HG03196 (cell line): ENCODE measurements around the gene PROX1.

Experiments
- ATAC-seq: cut with Tn5 transposase; IDR thresholded peaks from one replicate; pipeline ENCODE4 v1.9.1; 2021; ENCODE audit not compliant: unreplicated experiment

PROX1 gene

DNA sequence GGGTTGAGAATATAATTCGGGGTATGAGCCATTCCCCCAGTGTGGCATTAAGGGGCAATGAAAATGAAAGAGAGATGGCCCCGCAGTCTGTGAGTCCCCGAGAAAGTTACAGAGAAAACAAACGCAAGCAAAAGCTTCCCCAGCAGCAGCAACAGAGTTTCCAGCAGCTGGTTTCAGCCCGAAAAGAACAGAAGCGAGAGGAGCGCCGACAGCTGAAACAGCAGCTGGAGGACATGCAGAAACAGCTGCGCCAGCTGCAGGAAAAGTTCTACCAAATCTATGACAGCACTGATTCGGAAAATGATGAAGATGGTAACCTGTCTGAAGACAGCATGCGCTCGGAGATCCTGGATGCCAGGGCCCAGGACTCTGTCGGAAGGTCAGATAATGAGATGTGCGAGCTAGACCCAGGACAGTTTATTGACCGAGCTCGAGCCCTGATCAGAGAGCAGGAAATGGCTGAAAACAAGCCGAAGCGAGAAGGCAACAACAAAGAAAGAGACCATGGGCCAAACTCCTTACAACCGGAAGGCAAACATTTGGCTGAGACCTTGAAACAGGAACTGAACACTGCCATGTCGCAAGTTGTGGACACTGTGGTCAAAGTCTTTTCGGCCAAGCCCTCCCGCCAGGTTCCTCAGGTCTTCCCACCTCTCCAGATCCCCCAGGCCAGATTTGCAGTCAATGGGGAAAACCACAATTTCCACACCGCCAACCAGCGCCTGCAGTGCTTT is 9.4 kb downstream of the PROX1 start:
- no peak for ATAC-seq

GRCh38 chr1:213997772-213998107 is 10.0 kb downstream of the PROX1 start:
- ATAC-seq, result no peak

DNA sequence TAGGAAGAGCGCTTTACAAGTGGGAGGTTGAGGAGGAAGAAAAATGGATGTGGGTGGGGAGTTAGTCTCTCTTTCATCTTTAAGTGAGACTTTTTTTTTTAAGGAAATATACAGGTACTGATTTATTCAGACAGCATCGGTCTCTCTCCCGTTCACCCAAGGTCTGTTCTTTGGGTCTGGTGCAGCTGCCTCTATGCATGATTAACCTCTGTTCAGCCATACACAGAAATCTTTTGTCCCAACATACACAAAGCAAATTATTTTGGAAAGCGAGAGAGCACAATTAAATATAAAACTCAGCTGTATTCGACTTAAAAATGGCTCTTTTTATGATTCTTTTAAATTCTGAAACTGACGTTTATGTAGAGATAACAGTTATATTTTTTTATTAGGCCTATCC is 11.0 kb downstream of the PROX1 start:
- no peak for ATAC-seq

DNA sequence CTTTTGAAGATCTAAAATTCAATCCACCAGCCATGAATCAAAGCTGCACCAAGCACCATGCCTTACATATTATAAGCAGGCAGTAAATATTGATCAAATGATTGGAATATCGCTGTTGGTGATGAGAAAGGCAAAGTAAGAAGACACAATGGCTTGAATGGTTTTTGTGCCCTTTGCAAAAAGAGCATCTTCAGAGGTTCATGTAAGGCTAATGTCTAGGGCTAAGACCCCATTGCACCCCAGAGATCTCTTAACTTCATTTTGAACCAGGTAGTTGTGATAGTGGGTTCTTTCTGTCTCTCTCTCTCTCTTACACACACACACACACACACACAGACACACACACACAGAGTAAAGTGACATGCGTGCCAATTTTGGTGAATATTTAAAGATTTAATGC is 12.0 kb downstream of the PROX1 start:
- no peak for ATAC-seq

DNA sequence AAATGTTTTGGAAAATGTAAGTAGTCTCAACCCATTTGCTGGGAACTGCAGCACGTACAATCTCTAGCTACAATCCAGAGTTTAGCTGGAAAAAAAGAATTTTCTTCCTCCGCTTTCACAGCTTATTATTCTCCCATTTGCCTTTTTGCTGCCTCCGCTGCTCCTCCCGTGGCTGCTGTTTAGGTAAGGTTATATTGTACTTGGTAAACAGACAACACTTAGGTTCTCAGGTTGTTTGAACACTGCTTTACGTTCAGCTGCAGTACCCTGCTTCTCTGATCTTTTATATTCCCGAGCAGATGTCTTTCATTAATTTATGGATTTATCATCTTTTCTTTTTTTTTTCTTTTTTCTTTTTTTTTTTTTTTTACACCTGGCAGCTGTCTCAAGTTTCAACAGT is 14.3 kb downstream of the PROX1 start:
- no peak for ATAC-seq

GRCh38 chr1:214002472-214002871 is 14.7 kb downstream of the PROX1 start:
- ATAC-seq, result no peak

- ATAC-seq, result no peak
Observed at GRCh38 chr1:214003233-214003632, 15.5 kb downstream of the PROX1 start.

DNA sequence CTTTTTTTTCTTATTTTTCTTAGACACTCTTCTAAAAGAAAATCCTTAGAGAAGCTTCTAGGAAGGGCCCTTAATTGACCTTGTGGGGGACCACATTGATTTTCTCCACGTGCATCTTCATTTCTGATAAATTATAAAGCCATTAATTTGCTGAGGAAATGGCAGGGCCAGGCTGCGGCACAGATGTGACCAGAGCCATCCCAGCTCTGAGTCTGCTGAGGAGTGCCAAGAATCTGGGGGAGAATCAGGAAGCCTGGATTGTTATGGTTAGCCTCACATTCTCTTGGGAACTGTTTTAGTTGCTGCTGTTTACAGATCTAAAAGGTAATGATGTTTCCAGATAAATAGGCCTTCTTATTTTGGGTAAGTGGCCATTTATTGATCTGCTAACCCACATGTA is 16.2 kb downstream of the PROX1 start:
- ATAC-seq, result no peak

GRCh38 chr1:214004795-214005194 is 17.0 kb downstream of the PROX1 start:
- ATAC-seq, result no peak

DNA sequence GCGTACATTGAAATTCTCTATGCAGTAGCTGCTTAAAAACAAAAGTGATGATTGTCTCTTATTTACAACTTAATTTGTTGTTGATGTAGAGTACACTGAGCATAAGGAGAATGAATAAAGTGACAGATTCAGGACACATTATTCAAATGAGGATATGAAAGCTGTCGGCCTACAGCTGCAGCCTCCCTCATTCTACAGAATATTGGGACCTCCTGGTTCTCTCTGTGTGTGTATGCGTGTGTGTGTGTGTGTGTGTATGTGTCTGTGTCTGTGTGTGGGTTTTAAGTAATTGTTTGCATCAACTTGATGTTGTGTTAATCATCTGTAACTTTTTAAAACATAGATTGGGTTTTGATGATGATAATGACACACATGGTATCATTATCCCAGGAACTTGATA is 17.9 kb downstream of the PROX1 start:
- ATAC-seq, result no peak

DNA sequence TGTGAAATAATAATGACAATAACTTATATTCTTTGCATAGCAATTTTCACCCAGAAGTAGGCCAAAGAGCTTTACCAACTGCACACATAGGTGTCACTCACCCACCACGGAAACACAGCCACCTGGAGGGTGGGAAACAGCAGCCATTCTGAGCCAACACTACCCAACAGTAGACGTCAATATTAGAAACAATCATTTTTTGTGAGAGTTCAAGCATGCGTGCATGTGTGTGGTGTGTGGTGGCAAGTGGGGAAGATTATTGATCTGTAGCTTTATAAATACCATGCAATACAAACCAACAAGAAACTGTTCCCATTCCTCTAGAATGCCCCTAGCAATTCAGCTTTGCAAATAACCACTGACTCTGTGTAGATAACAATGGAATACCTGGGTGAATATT is 19.1 kb downstream of the PROX1 start:
- no peak for ATAC-seq

- ATAC-seq, result no peak
Observed at GRCh38 chr1:214008347-214008746, 20.6 kb downstream of the PROX1 start.

DNA sequence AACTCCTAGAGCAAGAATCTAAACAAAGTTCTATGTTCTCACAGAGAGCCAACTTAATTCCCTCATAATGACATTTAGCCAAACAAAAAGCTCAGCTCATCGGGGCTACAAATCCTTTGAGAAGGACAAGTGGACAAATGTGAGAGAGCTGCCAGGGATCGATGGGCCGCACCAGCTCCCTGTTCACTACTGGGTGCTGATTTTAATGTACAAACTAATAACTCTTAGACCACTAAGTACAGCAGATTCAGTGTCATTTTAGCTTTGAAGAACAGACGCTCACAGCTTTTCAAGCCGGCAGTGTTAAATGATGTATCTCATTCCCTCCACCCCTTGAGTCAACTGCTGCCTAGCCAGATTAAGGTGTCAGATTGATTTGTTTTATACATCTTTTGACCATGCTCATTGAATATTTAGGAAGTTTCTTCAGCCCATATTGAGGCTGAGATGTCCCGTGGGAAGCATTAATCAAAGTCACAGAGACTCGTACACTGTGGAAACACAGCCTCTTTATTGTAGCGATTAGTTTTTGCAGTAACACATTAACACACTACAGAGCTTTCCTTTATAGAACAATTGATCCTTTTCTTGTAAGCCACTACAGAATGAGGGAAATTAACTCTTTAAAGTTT is 21.1 kb downstream of the PROX1 start:
- no peak for ATAC-seq

GRCh38 chr1:214009423-214010196 is 21.8 kb downstream of the PROX1 start:
- ATAC-seq, result no peak

GRCh38 chr1:214010197-214010573 is 22.4 kb downstream of the PROX1 start:
- no peak for ATAC-seq

DNA sequence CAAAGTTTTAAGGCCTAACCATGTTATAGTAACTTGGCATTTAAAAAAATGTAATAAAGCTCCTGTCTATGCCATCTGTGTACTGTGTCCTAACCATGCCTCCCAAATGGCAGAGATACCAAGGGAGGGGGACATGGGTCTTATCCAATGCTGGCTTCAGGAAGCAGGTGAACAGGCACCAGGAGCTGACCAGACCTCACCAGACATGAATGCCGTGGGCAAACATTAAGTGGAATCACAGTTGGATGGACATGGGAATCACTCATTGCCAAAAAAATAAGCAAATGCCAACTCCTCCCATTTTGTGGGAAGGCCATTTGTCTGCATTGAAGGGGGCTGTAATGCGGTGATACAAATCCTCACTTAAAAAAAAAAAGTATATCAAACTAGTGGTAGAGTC is 22.9 kb downstream of the PROX1 start:
- ATAC-seq, result no peak

- ATAC-seq, result no peak
Observed at GRCh38 chr1:214012418-214012817, 24.6 kb downstream of the PROX1 start.

DNA sequence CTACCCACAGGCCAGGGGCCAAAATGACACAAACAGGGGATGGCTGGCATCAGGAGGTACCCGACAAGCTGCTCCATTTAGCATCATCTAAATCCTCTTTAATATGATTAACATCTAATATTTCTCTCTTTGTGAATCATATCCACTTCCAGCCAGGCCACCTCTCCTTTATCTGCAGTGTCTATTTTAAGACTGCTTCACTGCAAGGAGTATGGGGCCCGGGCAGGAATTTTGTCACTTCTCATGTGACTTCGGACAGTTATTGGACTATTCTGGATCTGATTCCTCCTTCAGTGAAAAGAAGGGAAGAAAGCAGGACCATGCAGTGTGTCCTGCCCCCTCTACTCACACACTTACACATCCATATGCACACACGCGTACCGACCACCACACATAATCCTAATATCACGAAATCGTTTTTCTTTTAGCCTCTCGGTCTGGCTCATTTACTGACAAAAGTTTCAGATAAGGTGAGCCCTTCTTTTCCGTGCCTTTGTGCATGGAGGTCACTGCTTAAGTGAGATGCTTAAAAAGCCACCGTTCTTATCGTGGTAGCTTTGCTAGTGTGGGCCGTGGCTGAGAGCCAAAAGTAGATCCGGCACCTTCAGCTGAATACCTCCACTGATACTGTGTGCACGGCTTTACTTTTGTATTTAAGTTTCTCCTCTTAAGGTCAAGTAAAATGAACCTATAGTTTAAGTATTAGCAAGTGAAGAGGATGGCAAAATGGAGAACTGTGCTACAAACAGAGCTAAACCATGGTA is 26.0 kb downstream of the PROX1 start:
- no peak for ATAC-seq

DNA sequence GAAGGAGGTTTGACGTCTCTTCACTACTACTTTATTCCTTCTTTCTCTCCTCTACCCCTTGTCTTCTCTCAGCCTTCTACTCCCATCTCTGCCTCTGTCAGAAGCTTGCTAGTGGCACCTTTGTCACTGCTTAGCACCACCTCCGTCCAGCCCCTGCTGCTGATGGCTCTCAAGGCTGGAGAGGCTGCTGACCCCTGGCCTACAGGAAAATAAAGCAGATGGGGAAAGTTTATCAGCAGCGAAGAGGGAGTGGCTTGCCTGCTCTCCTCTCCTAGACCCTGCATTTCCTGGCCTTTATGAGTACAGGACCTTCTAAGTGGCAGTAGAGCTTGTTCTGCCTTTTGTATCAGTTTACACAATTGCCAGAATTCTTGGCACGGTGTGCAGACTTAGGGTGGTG is 27.0 kb downstream of the PROX1 start:
- no peak for ATAC-seq

DNA sequence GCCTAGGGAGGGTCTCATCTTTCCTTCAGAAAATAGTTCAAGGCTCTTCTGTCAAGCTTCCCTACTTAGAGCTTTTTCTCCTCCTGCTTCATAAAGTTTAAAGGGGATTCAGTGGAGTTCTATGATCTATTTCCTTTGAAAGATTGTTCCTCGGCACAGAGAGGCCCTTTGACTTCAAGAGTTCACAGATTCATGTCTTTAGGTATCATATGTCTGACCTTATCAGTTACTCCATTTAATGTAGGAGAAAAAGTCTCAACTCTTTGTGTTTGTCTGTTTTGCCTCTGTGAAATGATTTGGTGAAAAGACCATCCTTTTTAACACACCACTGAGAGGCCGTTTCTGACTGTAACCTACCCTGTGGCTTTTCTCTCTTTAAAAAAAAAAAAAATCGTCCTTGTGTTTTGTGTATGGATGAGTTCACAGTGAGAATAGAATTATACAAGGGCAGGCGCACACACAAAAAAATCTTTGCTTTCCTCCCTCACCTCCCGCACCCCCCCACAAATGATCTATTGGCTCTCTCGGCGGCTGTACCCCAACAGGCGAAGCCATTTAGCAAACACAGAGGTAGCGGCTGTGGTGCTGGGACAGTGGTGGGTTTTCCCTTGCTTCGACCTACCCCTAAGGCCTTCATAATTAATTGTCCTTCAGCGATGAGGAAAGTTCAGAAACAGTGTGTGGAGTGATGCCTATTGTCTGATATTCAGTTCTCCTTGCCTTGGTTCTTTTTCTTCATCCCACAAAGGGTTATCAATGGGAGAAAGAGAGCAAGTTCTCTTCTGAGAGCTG is 29.6 kb downstream of the PROX1 start:
- ATAC-seq, result no peak
